Inflammatory macrophage treated with lipopolysaccharide for 4 hours (primary cell): ENCODE data around the gene CDC25A.

Experiments
- DNase-seq: peaks from one replicate; pipeline ENCODE4 v3.0.0-alpha.2; 2020

CDC25A gene

GRCh38 chr3:48194446-48195071 is 6.3 kb upstream of the CDC25A start:
- peak; percentile 52 for DNase-seq

GRCh38 chr3:48190911-48191310 is 2.7 kb upstream of the CDC25A start:
- no peak for DNase-seq

- DNase-seq = no peak
Measured at GRCh38 chr3:48189321-48189720, 1.1 kb upstream of the CDC25A start.

- DNase-seq = peak; percentile 23
Measured at GRCh38 chr3:48187579-48188265, 495 bp downstream of the CDC25A start.

GRCh38 chr3:48187301-48187578 is 977 bp downstream of the CDC25A start:
- DNase-seq = no peak

- DNase-seq = no peak
Measured at GRCh38 chr3:48186631-48187300, 1.5 kb downstream of the CDC25A start.

- DNase-seq = no peak
Measured at GRCh38 chr3:48185129-48185528, 3.1 kb downstream of the CDC25A start.

GRCh38 chr3:48184299-48184698 is 3.9 kb downstream of the CDC25A start:
- no peak for DNase-seq

GRCh38 chr3:48180531-48181253 is 7.5 kb downstream of the CDC25A start:
- no peak for DNase-seq

- DNase-seq = no peak
Measured at GRCh38 chr3:48180021-48180420, 8.2 kb downstream of the CDC25A start.

- no peak for DNase-seq
Measured at GRCh38 chr3:48178072-48178471, 10.1 kb downstream of the CDC25A start.

- peak; percentile 60 for DNase-seq
Measured at GRCh38 chr3:48157950-48158376, 30.3 kb downstream of the CDC25A start.

GRCh38 chr3:48157202-48157840 is 30.9 kb downstream of the CDC25A start:
- no peak for DNase-seq

- DNase-seq = no peak
Measured at GRCh38 chr3:48156163-48156562, 32.1 kb downstream of the CDC25A start.

- no peak for DNase-seq
Measured at GRCh38 chr3:48155122-48155521, 33.1 kb downstream of the CDC25A start.

GRCh38 chr3:48151807-48152427 is 36.3 kb downstream of the CDC25A start:
- no peak for DNase-seq

GRCh38 chr3:48151058-48151806 is 37.0 kb downstream of the CDC25A start:
- DNase-seq = peak; percentile 46

- DNase-seq = no peak
Measured at GRCh38 chr3:48143992-48144391, 44.2 kb downstream of the CDC25A start.

- no peak for DNase-seq
Measured at GRCh38 chr3:48143567-48143966, 44.6 kb downstream of the CDC25A start.

GRCh38 chr3:48142316-48142870 is 45.8 kb downstream of the CDC25A start:
- DNase-seq = no peak

- DNase-seq = no peak
Measured at GRCh38 chr3:48141604-48142137, 46.5 kb downstream of the CDC25A start.
